ENCODE measurements around the gene CCDC107.
A peak's percentile ranks its signal among the peaks of the same experiment; 100 is the strongest.

DNA sequence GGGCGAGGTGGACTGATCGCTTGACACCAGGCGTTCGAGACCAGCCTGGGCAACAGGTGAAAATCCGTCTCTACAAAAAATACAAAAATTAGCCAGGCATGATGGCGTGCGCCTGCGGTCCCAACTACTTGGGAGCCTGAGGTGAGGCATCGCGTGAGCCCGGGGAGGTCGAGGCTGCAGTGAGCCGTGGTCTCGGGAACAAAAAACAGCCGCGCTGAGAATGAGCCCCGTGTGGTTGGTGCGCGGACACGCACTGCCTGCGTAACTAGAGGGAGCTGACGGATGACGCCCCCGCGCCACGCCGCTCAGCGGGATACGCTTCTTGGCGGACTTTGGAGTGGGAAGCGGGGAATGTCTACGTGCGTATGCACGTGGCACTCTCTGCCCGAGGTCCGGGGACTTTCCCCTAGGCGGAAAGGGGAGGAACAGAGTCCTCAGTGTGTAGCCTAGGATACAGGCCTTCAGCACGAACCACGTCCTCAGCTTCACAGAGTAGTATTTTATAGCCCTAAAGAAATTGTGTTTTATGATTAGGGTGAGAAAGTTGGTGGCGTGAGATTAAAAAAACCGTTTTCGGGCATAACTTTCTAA is 451 bp upstream of the CCDC107 start, which contains the start of gene RMRP:
- no peak for TF ChIP-seq EZH2 (IDR thresholded peaks at IDR 0.05; ENCODE audit: borderline replicate concordance, low read depth, low read length, poor library complexity, severe bottlenecking)
- TF ChIP-seq CTCF (conservative IDR thresholded peaks at IDR 0.05; ENCODE audit: low read depth, low read length) = peak; percentile 30; the same call in 1 of the 2 replicates
